ENCODE measurements around the gene IL1RAPL1.

DNA sequence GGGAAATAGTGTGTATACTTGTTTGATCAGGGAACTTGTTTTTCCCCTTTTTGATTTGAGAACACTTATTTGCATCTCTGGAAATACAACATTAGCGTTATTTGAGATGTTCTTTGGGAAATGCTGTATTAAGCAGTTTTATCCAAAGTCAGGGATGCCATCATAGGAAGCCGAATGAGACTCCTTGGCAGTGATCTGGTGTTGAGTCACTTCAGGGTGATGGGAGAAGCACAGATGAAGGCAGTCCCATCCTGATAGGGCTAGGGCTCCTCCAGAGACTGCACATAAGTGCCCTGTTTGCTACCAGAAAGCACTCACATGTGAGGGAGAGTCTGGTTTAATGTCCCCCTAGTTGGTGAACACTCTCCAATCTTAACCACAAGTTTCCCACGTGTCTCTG lies 62.3 kb downstream of the IL1RAPL1 start:
- TF ChIP-seq CTCF (IDR thresholded peaks at IDR 0.05) (no peak), POLR2A (IDR thresholded peaks at IDR 0.05) (no peak)

Measured in thyroid gland (tissue), 4 donors.